GM19455 (cell line): ENCODE results near the gene MAGED1.
"Not testable (repeated sequence)": the region's sequence is repeated elsewhere in the genome, so short reads cannot be mapped to it uniquely, and the experiment has no call there.

ENCODE experiments used
- ATAC-seq: cut with Tn5 transposase; IDR thresholded peaks from one replicate; pipeline ENCODE4 v1.9.1; 2021; ENCODE audit not compliant: unreplicated experiment

MAGED1 gene

GRCh38 chrX:51894697-51895336 lies 1.4 kb downstream of the MAGED1 start:
- peak; percentile 58 for ATAC-seq

DNA sequence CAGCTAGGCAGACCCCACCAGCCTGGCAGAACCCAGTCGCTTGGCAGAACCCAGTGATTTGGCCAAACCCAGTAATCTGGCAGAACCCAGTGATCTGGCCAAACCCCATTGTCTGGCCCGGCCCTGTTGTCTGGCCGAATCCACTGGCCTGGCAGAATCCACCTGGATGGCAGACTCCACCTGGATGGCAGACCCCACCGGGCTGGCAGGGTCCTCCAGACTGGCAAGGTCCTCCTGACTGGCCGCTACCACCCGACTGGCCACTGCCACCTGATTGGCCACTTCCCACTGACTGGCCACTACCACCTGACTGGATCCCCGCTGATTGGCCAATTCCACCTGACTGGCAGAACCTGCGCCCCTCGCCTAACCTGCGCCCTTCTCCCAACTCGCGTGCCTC lies 3.2 kb downstream of the MAGED1 start:
- no peak for ATAC-seq

GRCh38 chrX:51899741-51900140 lies 6.3 kb downstream of the MAGED1 start:
- ATAC-seq, result no peak

GRCh38 chrX:51902510-51903050 lies 9.2 kb downstream of the MAGED1 start:
- no peak for ATAC-seq

GRCh38 chrX:51905152-51905551 lies 11.7 kb downstream of the MAGED1 start:
- not testable (repeated sequence) for ATAC-seq

- no peak for ATAC-seq
These were observed 12.3 kb downstream of the MAGED1 start for GRCh38 chrX:51905711-51906110.

DNA sequence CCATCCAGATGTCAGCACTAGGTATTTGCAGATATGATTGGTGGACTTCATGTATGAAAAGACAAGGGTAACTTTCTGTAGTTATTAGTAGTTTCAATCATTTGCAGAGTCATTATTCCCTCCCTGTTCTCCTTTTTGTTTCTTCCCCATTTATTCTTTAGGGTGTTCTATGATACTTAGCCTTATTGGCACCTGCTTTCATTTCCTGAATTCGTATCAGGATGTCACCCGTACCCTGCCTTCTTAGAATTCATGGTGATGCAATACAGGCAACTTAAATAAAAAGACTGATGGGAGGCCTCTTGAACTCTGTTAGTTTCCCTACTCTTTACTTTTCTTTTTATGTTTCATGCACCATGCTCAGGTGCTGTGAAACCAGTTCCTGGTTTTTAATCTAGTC lies 24.2 kb downstream of the MAGED1 start:
- ATAC-seq, result no peak

DNA sequence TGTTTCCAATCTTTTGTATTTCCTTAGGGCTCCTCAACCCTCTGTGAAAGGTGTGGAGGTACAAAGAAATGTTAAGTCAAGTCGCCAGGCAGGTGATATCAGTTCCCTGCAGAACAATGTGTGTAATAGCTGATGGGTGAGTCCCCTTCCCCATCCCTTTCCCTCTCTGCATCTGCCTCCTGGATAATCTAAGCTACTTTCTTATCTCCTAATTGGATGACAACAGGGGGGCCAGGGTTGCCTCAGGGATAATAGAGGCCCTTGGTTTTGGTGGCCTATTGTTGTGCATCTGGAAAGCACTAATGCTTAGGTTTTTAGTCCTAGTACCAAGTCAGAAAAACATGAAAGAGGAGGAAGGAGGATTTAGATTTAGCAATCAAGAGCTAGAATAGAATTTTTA lies 29.1 kb downstream of the MAGED1 start:
- no peak for ATAC-seq

DNA sequence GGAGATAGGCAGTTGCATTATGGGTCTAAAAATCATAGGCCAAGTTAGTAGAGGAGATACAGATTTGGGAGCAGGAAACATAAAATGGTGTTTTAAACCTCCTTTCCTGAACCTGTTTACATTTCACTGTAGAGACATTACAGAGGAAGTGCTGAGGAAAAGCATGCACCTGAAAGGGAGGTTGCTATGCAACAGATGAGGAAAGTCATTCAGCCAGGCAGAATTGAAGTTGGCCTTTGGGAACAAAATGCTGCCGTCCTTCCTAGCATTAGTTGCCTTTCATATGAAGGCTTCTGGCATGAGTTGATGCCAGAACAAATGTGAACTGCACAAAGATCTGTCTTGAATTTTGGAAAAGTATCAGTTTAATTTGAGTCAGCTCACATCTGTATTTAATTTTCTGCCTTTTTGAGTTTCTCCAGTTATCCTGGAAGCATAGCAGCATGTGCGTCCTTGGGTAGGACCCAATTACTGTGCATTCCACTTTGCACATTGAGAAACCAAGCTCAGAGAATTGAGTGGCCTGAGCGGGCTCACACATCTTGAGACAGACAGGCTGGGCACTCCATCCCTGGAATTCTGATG lies 38.2 kb downstream of the MAGED1 start:
- no peak for ATAC-seq
